GM19372 (cell line): ENCODE data around the gene PCTP.

Source experiments
- ATAC-seq: cut with Tn5 transposase; IDR thresholded peaks from one replicate; pipeline ENCODE4 v1.9.1; 2021; ENCODE audit warnings: mild to moderate bottlenecking, low read depth, moderate library complexity; ENCODE audit not compliant: unreplicated experiment

Gene PCTP

DNA sequence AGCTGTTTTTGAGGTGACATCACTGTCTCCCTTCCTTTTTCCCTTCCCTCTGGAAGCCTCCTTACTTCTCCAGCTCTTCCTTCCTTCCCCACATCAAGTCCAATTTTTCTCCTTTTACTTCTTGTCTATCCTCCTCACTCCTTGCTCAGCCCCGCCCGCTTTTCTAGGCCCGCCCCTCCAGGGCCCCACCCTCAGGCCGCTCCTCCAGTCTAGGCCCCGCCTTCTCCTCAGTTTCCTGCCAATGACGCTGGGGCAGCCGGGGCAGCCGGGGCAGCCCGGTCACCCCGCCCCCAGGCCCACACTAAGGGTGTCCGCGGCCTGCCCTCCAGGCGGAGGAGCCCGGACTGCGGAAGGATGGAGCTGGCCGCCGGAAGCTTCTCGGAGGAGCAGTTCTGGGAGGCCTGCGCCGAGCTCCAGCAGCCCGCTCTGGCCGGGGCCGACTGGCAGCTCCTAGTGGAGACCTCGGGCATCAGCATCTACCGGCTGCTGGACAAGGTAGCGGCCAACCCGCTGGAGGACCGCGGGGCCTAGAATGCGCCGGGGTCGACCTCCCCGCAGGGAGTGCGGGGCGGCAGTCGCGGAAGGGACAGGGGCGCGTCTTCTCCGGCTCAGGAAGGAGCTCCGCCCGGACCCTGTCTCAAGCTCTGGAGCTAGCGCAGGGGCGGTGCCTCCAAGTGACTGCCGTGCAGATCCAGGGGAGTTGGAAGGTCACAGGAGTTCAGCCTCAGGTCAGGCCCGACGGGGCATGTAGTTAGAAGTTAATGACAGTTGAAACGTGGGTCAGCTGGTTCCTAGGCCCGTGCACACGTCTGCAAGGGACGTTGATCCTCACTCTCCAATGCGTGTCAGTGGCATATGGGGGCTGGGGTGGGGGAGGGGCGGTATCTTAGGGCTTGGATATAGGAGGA lies at the start of gene PCTP:
TSS of gene PCTP (plus strand) at position 302 of the 908 bp plus-strand sequence. CDS start at position 355, 53 bp downstream.
- peak; percentile 99 for ATAC-seq

DNA sequence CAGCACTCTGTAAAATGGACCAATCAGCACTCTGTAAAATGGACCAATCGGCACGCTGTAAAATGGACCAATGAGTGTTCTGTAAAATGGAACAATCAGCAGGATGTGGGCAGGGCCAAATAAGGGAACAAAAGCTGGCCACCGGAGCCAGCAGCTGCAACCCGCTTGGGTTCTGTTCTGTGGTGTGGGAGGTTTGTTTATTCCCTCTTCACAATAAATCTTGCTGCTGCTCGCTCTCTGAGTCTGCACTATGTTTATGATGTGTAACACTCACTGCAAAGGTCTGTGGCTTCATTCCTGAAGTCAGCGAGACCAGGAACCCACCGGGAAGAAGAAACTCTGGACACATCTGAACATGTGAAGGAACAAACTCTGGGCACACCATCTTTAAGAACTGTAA lies 48.7 kb upstream of the PCTP start:
- no peak for ATAC-seq

- ATAC-seq: no peak
Observed at GRCh38 chr17:55704401-55704800, 46.5 kb upstream of the PCTP start.

GRCh38 chr17:55705847-55706246 lies 45.0 kb upstream of the PCTP start:
- peak; percentile 50 for ATAC-seq

DNA sequence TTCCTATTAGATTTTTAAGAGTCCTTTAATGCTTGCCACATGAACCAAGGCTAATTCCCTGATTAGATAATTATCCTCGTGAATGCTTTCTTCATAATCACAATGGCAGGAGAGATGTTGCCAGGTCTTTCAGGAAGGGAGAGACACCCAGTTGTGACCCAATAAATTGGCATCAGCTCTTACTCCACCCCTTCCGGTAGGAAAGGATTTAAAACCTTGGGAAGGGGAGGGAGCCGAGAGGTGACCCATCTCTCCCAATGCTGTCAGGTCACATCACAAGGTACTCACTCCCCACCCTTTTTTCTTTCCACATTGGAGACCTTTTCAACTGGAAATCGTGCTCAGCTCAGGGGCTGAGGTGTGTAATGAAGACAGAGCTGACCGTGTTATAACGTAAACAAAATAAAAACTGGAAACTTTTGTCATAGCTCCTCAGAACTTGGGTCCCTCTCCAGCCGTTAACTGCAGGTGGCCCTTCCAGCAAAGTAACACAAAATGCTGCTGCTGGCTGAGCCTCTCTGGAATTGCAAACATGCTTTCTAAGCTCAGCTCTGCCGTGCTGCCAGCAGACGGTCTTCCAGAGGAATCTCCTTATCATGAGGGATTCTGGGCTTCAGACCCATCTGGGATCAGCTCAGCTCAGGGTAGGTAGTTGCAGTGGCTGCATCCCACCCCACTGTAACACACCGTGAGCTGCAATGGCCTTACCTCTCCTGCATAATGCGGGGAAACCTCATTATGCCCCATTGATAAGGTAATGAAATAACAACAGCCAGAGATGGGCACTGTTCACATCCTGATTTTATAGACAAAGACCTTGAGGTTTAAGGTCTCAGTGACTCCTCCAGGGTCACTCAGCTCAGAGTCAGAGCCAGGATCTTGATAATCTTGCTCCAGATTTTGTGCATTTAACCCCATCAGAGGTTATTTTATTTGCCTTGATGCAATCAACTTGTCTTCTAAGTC lies 43.8 kb upstream of the PCTP start:
- no peak for ATAC-seq

GRCh38 chr17:55708175-55708974 lies 42.5 kb upstream of the PCTP start:
- no peak for ATAC-seq

- no peak for ATAC-seq
Observed at GRCh38 chr17:55709440-55709839, 41.4 kb upstream of the PCTP start.

DNA sequence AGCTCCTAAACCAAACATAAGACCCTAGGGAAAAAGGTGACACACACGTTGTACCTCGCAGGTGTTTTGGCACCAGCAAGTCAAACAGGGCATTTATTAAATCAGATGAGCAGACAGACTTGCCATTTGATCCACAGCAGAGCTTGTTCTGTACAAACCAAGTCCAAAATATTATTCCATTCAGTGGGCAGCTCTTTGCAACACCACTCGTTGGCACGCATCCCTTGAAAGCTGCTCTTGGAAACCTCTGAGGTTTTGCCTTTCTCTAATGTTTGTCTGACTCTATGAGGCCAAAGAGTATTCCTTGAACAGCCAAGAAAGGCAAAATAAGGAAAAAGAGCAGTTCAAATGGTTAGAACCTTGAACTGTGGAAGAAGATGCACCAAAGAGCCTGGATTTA lies 40.9 kb upstream of the PCTP start:
- no peak for ATAC-seq

GRCh38 chr17:55710410-55710809 lies 40.4 kb upstream of the PCTP start:
- no peak for ATAC-seq

DNA sequence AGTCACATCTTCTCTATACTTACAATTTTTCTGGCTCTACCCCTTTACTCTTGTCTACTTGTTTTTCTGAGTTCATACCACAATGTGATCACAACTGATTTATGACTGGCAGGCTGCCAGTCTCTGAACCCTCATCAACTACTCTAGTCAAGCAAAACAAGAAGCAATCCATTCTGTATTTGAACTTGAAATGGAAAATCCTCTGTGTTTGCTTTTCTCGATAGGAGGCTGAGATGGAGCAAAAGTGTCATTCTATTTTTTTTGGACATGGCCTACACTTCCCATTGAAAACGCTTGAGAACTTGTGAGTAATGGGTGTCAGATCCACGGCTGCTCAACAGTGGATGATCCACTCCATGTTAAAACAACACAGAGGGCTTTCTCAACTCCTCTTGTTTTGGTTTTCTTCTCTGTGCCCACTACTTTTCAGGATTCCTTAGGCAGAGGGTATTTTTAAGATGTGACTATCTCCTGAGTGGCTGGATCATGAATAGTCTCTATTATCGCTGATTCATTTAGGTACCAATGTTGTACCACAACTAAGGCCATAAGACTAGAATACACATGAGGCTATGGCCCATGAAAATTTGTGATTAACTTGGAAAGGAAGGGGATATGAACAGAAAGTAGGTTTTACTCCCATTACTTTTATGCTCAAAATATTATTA lies 39.9 kb upstream of the PCTP start:
- no peak for ATAC-seq

GRCh38 chr17:55717432-55717831 lies 33.4 kb upstream of the PCTP start:
- no peak for ATAC-seq

DNA sequence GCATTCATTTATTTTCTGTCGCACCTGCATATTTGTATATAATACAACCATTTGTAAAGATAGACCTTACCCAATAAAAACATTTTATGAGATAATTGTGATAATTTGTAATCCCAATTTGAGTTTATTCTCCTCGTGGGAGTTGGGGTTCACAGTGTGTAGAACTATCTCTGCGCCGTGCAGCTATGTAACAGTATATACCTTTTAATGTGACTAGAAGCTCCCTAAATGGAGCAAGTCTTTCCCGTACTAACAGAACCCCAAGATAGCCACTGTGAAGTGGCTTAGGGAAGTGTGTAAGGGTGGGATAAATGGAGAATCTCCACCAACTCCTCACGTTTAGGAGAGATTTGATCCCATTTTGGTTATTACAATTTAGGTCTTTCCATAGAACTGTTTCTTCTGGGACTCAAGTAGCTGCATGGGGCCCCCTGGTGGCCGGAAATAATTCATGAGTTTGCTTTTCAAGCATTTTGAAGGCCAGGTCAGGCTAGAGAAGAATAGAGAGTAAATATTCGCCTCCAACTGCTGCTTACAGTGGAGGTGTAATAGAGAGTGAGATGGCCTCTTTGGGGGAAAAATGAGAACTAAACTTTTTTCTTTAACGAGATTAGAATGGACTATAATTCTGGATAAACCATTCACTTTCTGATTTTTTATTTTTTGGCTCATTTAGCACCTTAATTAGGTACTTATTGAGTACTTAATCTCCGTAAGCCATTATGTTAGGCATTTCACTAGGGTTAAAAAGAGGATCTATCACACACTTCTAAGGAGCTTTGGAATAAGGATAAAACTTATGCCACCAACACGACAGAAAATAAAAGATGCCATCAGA lies 32.7 kb upstream of the PCTP start:
- ATAC-seq: no peak

DNA sequence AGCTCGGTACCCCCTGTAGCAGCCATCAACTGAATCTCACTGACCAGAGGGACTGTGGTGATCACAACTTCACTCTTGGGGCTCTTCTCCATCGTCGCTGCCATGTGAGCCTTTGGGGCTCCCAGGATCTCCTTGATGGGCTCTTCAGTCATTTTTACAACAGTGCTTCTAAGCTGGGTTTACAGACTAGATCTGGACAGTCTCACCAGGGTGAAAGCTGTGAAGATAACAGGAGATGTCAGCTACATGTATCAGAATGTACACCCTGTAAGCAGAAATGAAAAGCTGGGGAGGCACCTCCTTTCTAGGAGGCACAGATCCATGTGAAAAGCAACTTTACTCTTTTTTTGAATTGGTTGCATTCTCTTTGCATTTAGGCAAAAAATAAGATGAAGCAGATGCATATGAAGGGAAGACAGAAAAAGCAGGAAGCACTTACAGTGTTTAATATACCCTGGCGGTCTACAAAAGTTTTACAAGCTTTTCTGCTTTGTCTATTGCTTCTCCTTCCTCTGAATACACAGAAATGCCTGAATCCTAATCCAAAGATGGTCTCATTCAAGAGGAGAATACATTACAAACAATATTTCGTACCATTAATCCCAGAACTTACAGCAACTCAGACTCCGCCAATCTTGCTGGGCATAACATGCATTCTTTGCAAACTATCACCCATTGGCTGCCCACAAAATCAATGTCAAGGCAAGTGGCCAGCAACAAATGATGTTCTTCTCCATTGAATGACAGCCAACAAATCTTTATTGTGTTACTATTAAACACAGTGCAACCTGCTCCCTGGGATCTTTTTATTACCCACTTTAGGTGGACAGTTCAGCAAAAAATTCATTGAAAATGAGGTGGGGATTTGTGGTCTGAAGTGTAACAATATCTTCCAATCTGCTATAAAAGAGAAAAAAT lies 29.7 kb upstream of the PCTP start:
- ATAC-seq: no peak

DNA sequence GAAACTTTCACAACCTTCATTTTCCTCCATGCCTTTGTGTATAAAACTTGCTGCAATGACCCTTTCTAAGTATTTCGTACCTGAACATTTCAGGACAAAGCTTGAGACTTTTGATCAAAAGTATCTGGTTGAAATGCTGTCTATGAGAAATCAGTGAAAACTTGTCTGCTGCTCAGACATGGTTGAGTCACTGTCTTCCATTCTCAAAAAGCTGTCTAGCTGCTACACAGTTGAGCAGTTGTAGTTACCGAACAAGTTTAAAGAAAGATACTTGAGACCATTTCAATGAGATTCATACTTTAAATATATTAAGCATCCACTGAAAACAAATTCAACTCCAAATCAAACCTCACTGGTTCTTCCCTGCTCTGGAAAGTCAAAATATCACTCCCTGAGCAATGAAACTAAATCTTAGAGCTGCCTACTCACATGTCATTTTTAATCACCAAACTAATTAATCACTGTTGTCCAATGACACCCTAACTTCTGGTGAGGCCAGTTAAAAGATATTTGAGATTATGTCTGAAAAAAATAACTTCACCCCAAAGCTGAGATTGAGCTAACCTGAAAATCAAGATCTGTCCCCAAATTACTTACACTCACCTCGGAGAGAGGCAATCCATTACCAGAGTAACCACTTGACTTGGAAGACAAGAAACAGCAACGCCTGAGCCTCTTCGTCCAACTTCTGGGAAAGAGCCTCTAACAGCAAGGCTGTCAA lies 28.7 kb upstream of the PCTP start:
- ATAC-seq: no peak

DNA sequence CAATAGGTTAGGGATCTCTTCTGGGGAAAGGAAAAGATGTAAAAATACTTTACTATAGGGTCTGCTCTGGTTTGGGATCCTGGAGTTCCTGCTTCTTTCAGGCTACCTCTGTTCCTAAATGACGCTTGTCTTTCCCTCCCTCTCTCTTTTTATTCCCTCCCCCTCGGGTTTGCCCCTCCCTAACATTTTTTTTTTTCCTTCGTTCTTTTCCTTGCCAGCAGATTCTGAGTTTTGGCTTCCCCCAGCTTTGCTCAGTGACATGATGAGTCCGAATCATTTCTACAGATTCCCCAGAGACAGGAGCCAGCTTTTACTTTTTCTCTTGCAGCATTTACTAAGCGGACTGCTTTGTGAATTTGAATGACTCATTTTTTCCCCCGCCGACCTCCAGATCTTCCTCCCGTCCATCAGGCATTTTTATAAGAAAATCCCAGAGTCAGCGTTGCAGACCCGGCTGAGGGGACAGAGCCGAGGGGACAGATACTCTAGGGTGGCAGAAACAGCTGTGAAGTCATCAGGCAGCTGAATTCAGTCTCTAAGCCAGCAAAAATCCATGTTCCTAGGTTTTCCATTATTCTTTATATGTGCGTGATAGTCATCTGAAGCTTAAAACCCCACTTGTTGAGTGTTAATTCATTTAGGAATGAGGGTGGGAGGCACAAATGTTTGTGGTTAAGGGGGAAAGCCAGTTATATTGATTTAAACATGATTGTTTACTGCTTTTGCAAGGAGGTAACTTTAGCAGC lies 27.9 kb upstream of the PCTP start, which contains the start of gene TMEM100:
TSS of gene TMEM100 (minus strand) at position 123 of the 746 bp plus-strand sequence. CDS start 1,794 bp downstream, outside the sequence.
- no peak for ATAC-seq

GRCh38 chr17:55723488-55723848 lies 27.4 kb upstream of the PCTP start:
- no peak for ATAC-seq

DNA sequence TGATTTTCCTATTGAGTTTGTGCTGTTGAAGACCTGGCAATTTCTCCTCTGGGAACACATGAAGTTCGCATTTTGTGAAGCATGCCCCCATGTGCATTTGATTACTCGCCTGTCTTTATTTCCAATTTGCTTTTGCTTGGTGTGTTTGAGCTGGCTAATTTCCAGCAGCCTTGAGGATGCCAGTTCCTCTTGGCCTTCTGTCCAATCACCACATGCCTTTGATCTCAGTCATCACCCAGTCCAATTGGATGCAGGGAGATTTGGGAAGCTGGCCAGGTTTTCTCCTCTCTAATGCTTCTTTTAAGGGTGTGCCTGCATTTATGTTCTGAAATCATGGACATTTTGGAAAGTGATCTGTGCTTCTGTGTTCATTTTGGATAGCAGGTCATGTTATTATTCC lies 24.4 kb upstream of the PCTP start:
- ATAC-seq: no peak
